Cardiac muscle cell (in vitro differentiated cells and primary cell): ENCODE measurements around the gene CLDN22. TPM values are rescaled to one million over a fixed set of nuclear protein-coding genes. Genes with fewer than 3 reads are reported as not detected.

ENCODE experiments used
- DNase-seq, 2 donors: peaks; one replicate each; pipeline versions ENCODE4 v3.0.0 to v3.0.0-alpha.2; 2010 to 2017; ENCODE audit warnings: low read depth in 1 of 2, low spot score in 1 of 2
- H3K27ac ChIP-seq: fragments of 200-600 bp; sonication (generic); 2 replicates; pipeline ENCODE4 v1.5.1; 2016
- H3K27me3 ChIP-seq: fragments of 200-600 bp; sonication (generic); 2 replicates; pipeline ENCODE4 v1.6.0; 2016; ENCODE audit warnings: control low read depth
- H3K36me3 ChIP-seq: fragments of 200-600 bp; sonication (generic); 2 replicates; pipeline ENCODE4 v1.5.1; 2016; ENCODE audit warnings: control low read depth
- H3K4me1 ChIP-seq: fragments of 200-600 bp; sonication (generic); 2 replicates; pipeline ENCODE4 v1.8.1; 2017; ENCODE audit warnings: low read depth, mild to moderate bottlenecking, mixed run types
- H3K4me3 ChIP-seq: fragments of 200-600 bp; sonication (generic); 2 replicates; pipeline ENCODE4 v1.5.1; 2016; ENCODE audit warnings: mild to moderate bottlenecking
- H3K9me3 ChIP-seq: fragments of 200-600 bp; sonication (generic); 2 replicates; pipeline ENCODE4 v1.5.1; 2017; ENCODE audit warnings: low read depth, mild to moderate bottlenecking, control low read depth
- polyA plus RNA-seq: library from polyadenylated mRNA; unstranded; fragments of >200 nt; fragmentation: Nextera tagmentation; extraction: Ambion mirVana; gene quantifications from 2 replicates; pipeline ENCODE4 v1.2.1, GENCODE V29; 2016
- total RNA-seq: library from RNA; depleted of rRNA; stranded (reverse); fragments of >200 nt; gene quantifications from 2 replicates; pipeline ENCODE4 v1.2.3, GENCODE V29; 2016
- TF ChIP-seq, protein P1 (sequence below): IDR thresholded peaks from 2 replicates; pipeline ENCODE4 v1.5.1; 2012; ENCODE audit warnings: low read depth, mild to moderate bottlenecking, low read length

Gene CLDN22
- total and polyA plus RNA-seq, 2 experiments from 2014 or later: not detected

GRCh38 chr4:183321516-183321915, 1.4 kb upstream of the CLDN22 start:
- no peaks in the 10 kb centered on the region for H3K27me3 ChIP-seq
- TF ChIP-seq, protein P1, sequence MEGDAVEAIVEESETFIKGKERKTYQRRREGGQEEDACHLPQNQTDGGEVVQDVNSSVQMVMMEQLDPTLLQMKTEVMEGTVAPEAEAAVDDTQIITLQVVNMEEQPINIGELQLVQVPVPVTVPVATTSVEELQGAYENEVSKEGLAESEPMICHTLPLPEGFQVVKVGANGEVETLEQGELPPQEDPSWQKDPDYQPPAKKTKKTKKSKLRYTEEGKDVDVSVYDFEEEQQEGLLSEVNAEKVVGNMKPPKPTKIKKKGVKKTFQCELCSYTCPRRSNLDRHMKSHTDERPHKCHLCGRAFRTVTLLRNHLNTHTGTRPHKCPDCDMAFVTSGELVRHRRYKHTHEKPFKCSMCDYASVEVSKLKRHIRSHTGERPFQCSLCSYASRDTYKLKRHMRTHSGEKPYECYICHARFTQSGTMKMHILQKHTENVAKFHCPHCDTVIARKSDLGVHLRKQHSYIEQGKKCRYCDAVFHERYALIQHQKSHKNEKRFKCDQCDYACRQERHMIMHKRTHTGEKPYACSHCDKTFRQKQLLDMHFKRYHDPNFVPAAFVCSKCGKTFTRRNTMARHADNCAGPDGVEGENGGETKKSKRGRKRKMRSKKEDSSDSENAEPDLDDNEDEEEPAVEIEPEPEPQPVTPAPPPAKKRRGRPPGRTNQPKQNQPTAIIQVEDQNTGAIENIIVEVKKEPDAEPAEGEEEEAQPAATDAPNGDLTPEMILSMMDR: no peak
- no peak for DNase-seq
- no peaks in the 10 kb centered on the region for H3K36me3 ChIP-seq
- no peak overlapping the region for H3K27ac ChIP-seq
- no peaks in the 10 kb centered on the region for H3K4me1 ChIP-seq
- H3K4me3 ChIP-seq: no peak overlapping the region
- no peaks in the 10 kb centered on the region for H3K9me3 ChIP-seq

GRCh38 chr4:183321079-183321478, 1.0 kb upstream of the CLDN22 start:
- Histone ChIP-seq H3K36me3 (no peaks in the 10 kb centered on the region), H3K27me3 (no peaks in the 10 kb centered on the region), H3K4me1 (no peaks in the 10 kb centered on the region), H3K4me3 (no peak overlapping the region), H3K27ac (no peak overlapping the region), H3K9me3 (no peaks in the 10 kb centered on the region)
- TF ChIP-seq, protein P1: no peak
- no peak for DNase-seq

- Histone ChIP-seq H3K36me3 (no peaks in the 10 kb centered on the region), H3K4me3 (no peak overlapping the region), H3K9me3 (no peaks in the 10 kb centered on the region), H3K4me1 (no peaks in the 10 kb centered on the region), H3K27ac (no peak overlapping the region), H3K27me3 (no peaks in the 10 kb centered on the region)
- TF ChIP-seq, protein P1: no peak
- DNase-seq: no peak
Observed at GRCh38 chr4:183318656-183319055, 1.4 kb downstream of the CLDN22 start.

DNA sequence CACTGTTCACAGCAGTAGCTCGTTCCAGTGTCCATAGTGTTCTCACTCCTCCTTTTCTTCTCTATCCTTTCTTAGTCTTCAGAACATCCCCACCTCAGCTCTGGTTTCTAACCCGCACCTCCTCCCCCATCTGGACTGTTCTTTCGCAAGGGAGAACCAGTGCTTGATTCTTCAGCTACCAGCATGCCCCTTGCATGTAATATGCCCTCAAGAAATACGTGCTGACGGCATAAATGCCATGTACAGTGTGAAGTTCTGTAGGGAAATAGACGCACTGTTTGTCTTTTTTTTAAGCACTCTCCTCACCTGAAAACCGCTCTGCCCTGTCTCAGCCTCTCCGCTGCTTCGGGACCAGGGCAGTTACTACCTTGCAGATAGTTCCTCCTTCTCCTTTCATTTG, 5.3 kb downstream of the CLDN22 start:
- no peak overlapping the region for H3K27ac ChIP-seq
- no peaks in the 10 kb centered on the region for H3K4me1 ChIP-seq
- no peak for DNase-seq
- no peak overlapping the region for H3K4me3 ChIP-seq
- H3K27me3 ChIP-seq: no peaks in the 10 kb centered on the region
- H3K9me3 ChIP-seq: no peaks in the 10 kb centered on the region
- H3K36me3 ChIP-seq: peaks cover 6% of the 10 kb centered on the region
- TF ChIP-seq, protein P1: no peak

DNA sequence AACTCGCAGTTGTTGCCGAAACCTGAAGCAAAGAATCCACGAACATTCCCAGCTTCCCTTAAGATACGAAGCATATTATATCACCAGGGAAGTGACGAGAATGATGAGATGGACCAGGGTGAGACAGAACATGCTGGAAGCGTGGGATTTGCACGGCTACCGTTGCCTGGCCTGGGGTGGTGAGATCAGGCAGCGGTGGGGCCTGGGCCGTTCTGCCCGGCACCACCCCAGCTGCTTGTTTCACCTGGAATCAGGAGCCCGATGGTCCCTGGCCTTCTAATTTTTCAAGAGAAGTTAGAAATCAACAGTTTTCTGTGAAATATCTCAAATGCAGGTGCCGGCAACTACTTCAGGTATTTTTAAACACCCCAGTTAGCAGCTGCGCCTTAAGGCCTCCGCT, 5.7 kb downstream of the CLDN22 start:
- no peak for DNase-seq
- H3K4me1 ChIP-seq: no peaks in the 10 kb centered on the region
- H3K9me3 ChIP-seq: no peaks in the 10 kb centered on the region
- H3K27me3 ChIP-seq: no peaks in the 10 kb centered on the region
- TF ChIP-seq, protein P1: no peak
- H3K36me3 ChIP-seq: peaks cover 6% of the 10 kb centered on the region
- no peak overlapping the region for H3K4me3 ChIP-seq
- no peak overlapping the region for H3K27ac ChIP-seq

DNA sequence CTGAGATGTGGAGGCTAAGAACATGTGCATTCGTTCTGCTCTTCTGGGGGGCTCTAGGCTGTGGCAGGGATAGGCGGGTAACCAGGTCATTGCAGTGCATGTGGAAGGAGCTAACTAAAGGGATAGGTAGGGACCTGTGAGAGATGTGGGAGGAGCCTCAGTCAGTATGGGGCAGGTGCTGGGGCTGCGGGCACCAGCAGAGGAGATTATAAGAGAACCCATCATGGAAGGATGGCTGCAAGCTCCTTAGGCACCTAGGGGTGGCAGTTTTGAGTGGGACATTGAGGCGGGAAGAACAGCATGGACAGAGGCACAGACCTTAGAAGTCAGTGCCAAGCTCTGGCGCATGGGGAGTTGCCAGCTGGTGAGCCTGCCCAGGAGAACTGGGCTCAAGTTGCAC, 7.2 kb downstream of the CLDN22 start:
- Histone ChIP-seq H3K27ac (no peak overlapping the region), H3K9me3 (no peaks in the 10 kb centered on the region), H3K36me3 (peaks cover 6% of the 10 kb centered on the region), H3K4me3 (no peak overlapping the region), H3K4me1 (no peaks in the 10 kb centered on the region), H3K27me3 (no peaks in the 10 kb centered on the region)
- no peak for DNase-seq
- TF ChIP-seq, protein P1: no peak
